Loucy (cell line): ENCODE measurements around the gene C16orf96.

ENCODE experiments used
- H2AFZ ChIP-seq: fragments of 200-600 bp; sonication (generic); 2 replicates; pipeline ENCODE4 v1.6.0; 2016; ENCODE audit warnings: antibody characterized with exemption, mild to moderate bottlenecking, low read length, moderate library complexity
- H3F3A ChIP-seq: fragments of 200-600 bp; 2 replicates; pipeline ENCODE4 v1.6.0; 2016; ENCODE audit warnings: antibody characterized with exemption, low read depth, mild to moderate bottlenecking
- H3K27me3 ChIP-seq: fragments of 200-600 bp; sonication (generic); 2 replicates; pipeline ENCODE4 v1.6.1; 2014; ENCODE audit warnings: low read length, mild to moderate bottlenecking; ENCODE audit not compliant: insufficient read depth, poor library complexity, severe bottlenecking
- H3K36me3 ChIP-seq: fragments of 200-600 bp; sonication (generic); 2 replicates; pipeline ENCODE4 v1.6.1; 2016; ENCODE audit warnings: low read length; ENCODE audit not compliant: insufficient read depth
- H3K4me1 ChIP-seq: fragments of 200-600 bp; sonication (generic); 2 replicates; pipeline ENCODE4 v1.5.1; 2014; ENCODE audit warnings: low read length, mild to moderate bottlenecking; ENCODE audit not compliant: insufficient read depth, poor library complexity, severe bottlenecking
- H3K4me2 ChIP-seq: fragments of 200-600 bp; sonication (generic); 2 replicates; pipeline ENCODE4 v1.6.0; 2014; ENCODE audit warnings: antibody characterized with exemption, low read length, low read depth, mild to moderate bottlenecking; ENCODE audit not compliant: poor library complexity, severe bottlenecking
- H3K4me3 ChIP-seq: fragments of 200-600 bp; sonication (generic); 2 replicates; pipeline ENCODE4 v1.5.1; 2014; ENCODE audit warnings: low read length, mild to moderate bottlenecking, mixed read lengths; ENCODE audit not compliant: poor library complexity, severe bottlenecking
- H3K79me2 ChIP-seq: fragments of 200-600 bp; sonication (generic); 2 replicates; pipeline ENCODE4 v1.6.1; 2014; ENCODE audit warnings: low read length; ENCODE audit not compliant: insufficient read depth
- H3K9ac ChIP-seq: fragments of 200-600 bp; sonication (generic); 2 replicates; pipeline ENCODE4 v1.6.0; 2014; ENCODE audit warnings: mild to moderate bottlenecking, low read depth, low read length, moderate library complexity; ENCODE audit not compliant: poor library complexity, severe bottlenecking
- H3K9me2 ChIP-seq: fragments of 200-600 bp; sonication (generic); replicated peaks from 2 replicates; pipeline ENCODE4 v1.6.1; 2016; ENCODE audit warnings: low read depth, low read length, mixed read lengths
- H3K9me3 ChIP-seq: fragments of 200-600 bp; sonication (generic); 2 replicates; pipeline ENCODE4 v1.6.1; 2014; ENCODE audit warnings: mild to moderate bottlenecking, antibody characterized with exemption, low read length, low read depth; ENCODE audit not compliant: insufficient read depth
- H4K20me1 ChIP-seq: fragments of 200-600 bp; sonication (generic); 2 replicates; pipeline ENCODE4 v1.6.0; 2014; ENCODE audit warnings: antibody characterized with exemption, low read length, mild to moderate bottlenecking; ENCODE audit not compliant: insufficient read depth, poor library complexity, severe bottlenecking
- CTCF ChIP-seq: fragments of 200-600 bp; sonication (generic); conservative IDR thresholded peaks from 2 replicates; pipeline ENCODE4 v1.5.1; 2014; ENCODE audit warnings: mild to moderate bottlenecking, antibody characterized with exemption, low read length
- EZH2phosphoT487 ChIP-seq: fragments of 200-600 bp; IDR thresholded peaks from 2 replicates; pipeline ENCODE4 v1.6.1; 2018; ENCODE audit warnings: antibody characterized with exemption, mild to moderate bottlenecking, moderate library complexity, borderline replicate concordance

The C16orf96 gene

GRCh38 chr16:4524571-4524970 lies 31.6 kb upstream of the C16orf96 start:
- Histone ChIP-seq H3K4me3 (no peak overlapping the region), H3K79me2 (no peaks in the 10 kb centered on the region), H3F3A (no peaks in the 10 kb centered on the region)

GRCh38 chr16:4525069-4525468 lies 31.1 kb upstream of the C16orf96 start:
- no peaks in the 10 kb centered on the region for H3K79me2 ChIP-seq
- H2AFZ ChIP-seq: no peak overlapping the region
- H3K4me1 ChIP-seq: peaks cover 17% of the 10 kb centered on the region
- no peaks in the 10 kb centered on the region for H4K20me1 ChIP-seq
- H3K9me2 ChIP-seq: no peaks in the 10 kb centered on the region
- no peaks in the 10 kb centered on the region for H3F3A ChIP-seq
- no peaks in the 10 kb centered on the region for H3K9me3 ChIP-seq
- no peak overlapping the region for H3K9ac ChIP-seq
- no peak overlapping the region for H3K4me3 ChIP-seq
- H3K4me2 ChIP-seq: no peak overlapping the region
- H3K27me3 ChIP-seq: no peaks in the 10 kb centered on the region
- H3K36me3 ChIP-seq: no peaks in the 10 kb centered on the region
- no peak for TF ChIP-seq CTCF
- no peak for TF ChIP-seq EZH2phosphoT487

More at GRCh38 chr16:4524571-4524970, 31.6 kb upstream of the C16orf96 start:
- Histone ChIP-seq H3K4me2 (no peak overlapping the region), H3K36me3 (no peaks in the 10 kb centered on the region), H3K9ac (no peak overlapping the region), H2AFZ (no peak overlapping the region), H3K9me2 (no peaks in the 10 kb centered on the region), H4K20me1 (no peaks in the 10 kb centered on the region), H3K9me3 (no peaks in the 10 kb centered on the region), H3K27me3 (no peaks in the 10 kb centered on the region), H3K4me1 (peaks cover 13% of the 10 kb centered on the region)
- no peak for TF ChIP-seq CTCF
- no peak for TF ChIP-seq EZH2phosphoT487

GRCh38 chr16:4525634-4526277 lies 30.4 kb upstream of the C16orf96 start:
- no peak overlapping the region for H2AFZ ChIP-seq
- H3F3A ChIP-seq: no peaks in the 10 kb centered on the region
- peaks cover 17% of the 10 kb centered on the region for H3K4me1 ChIP-seq
- no peaks in the 10 kb centered on the region for H3K27me3 ChIP-seq
- H3K4me2 ChIP-seq: no peak overlapping the region
- no peaks in the 10 kb centered on the region for H3K9me3 ChIP-seq
- no peaks in the 10 kb centered on the region for H3K36me3 ChIP-seq
- H4K20me1 ChIP-seq: no peaks in the 10 kb centered on the region
- H3K9me2 ChIP-seq: no peaks in the 10 kb centered on the region
- no peak overlapping the region for H3K9ac ChIP-seq
- no peaks in the 10 kb centered on the region for H3K79me2 ChIP-seq
- no peak overlapping the region for H3K4me3 ChIP-seq
- TF ChIP-seq CTCF (no peak), EZH2phosphoT487 (no peak)
